ENCODE measurements around the gene OSM.

DNA sequence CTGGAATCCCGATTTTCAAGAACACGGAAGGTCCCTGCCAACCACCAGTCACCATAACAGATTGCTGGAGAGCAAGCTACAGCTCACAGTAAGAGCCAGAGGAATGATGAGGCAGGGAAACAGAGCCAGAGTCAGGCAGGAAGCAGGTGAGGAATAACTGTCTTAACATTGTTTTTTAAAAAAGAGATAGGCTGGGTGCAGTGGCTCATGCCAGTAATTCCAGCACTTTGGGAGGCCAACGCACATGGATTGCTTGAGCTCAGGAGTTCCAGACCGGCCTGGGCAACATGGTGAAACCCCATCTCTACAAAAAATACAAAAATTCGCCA, 36.1 kb upstream of the OSM start:
- TF ChIP-seq, protein P1, sequence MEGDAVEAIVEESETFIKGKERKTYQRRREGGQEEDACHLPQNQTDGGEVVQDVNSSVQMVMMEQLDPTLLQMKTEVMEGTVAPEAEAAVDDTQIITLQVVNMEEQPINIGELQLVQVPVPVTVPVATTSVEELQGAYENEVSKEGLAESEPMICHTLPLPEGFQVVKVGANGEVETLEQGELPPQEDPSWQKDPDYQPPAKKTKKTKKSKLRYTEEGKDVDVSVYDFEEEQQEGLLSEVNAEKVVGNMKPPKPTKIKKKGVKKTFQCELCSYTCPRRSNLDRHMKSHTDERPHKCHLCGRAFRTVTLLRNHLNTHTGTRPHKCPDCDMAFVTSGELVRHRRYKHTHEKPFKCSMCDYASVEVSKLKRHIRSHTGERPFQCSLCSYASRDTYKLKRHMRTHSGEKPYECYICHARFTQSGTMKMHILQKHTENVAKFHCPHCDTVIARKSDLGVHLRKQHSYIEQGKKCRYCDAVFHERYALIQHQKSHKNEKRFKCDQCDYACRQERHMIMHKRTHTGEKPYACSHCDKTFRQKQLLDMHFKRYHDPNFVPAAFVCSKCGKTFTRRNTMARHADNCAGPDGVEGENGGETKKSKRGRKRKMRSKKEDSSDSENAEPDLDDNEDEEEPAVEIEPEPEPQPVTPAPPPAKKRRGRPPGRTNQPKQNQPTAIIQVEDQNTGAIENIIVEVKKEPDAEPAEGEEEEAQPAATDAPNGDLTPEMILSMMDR (IDR thresholded peaks at IDR 0.05; ENCODE audit: low read length) = no peak
- TF ChIP-seq EZH2 (optimal IDR thresholded peaks at IDR 0.05; ENCODE audit: low read depth, low read length) (no peak), EZH2phosphoT487 (IDR thresholded peaks at IDR 0.05; ENCODE audit: low read length) (no peak)
